ENCODE data around the gene MAP2K5. TPM values are rescaled to one million over a fixed set of nuclear protein-coding genes. Genes with fewer than 3 reads are reported as not detected.

The MAP2K5 gene
- total and polyA plus RNA-seq, 7 donors: 9.8 to 24.0 (median 16.5) TPM

- Histone ChIP-seq H3K4me1 (no peaks in the 10 kb centered on the region), H3K27ac (no peak overlapping the region), H3K36me3 (ENCODE audit: insufficient read depth in 1 of 2, low read depth in 1 of 2) (peaks cover 0 to 7% of the 10 kb centered on the region in 2 donors), H3K4me3 (no peak overlapping the region), H3K27me3 (ENCODE audit: insufficient read depth in 3 of 3, low read length in 2 of 3) (no peaks in the 10 kb centered on the region), H3K9me3 (no peaks in the 10 kb centered on the region)
- intact Hi-C loops (cut with DNase I): no loop called here
- DNase-seq (no peak), ATAC-seq (no peak)
- TF ChIP-seq CTCF (IDR thresholded peaks at IDR 0.05): no peak
- WGBS, 3 donors: 64 to 76% (median 69%) methylated on average over 7 of the region's 7 CpGs
Observed at GRCh38 chr15:67782691-67782991, 240.1 kb downstream of the MAP2K5 start.

- Histone ChIP-seq H3K9me3 (no peaks in the 10 kb centered on the region), H3K36me3 (ENCODE audit: insufficient read depth in 1 of 2, low read depth in 1 of 2) (peaks cover 0 to 7% of the 10 kb centered on the region in 2 donors), H3K4me1 (no peaks in the 10 kb centered on the region), H3K27me3 (ENCODE audit: insufficient read depth in 3 of 3, low read length in 2 of 3) (no peaks in the 10 kb centered on the region), H3K27ac (no peak overlapping the region), H3K4me3 (no peak overlapping the region)
- DNase-seq (no peak), ATAC-seq (no peak)
- WGBS, 3 donors: 87 to 91% (median 88%) methylated on average over 7 of the region's 7 CpGs
- intact Hi-C loops (cut with DNase I): no loop called here
- TF ChIP-seq CTCF (IDR thresholded peaks at IDR 0.05): no peak
Observed at GRCh38 chr15:67783303-67783702, 240.8 kb downstream of the MAP2K5 start.

GRCh38 chr15:67784090-67784781, 241.7 kb downstream of the MAP2K5 start:
- H3K27me3 ChIP-seq (ENCODE audit: insufficient read depth in 3 of 3, low read length in 2 of 3): no peaks in the 10 kb centered on the region
- no peak overlapping the region for H3K4me3 ChIP-seq
- DNase-seq (no peak), ATAC-seq (no peak)
- no peaks in the 10 kb centered on the region for H3K9me3 ChIP-seq
- intact Hi-C loops (cut with DNase I): no loop called here
- peaks cover 0 to 4% of the 10 kb centered on the region in 2 donors for H3K36me3 ChIP-seq (ENCODE audit: insufficient read depth in 1 of 2, low read depth in 1 of 2)
- TF ChIP-seq CTCF (IDR thresholded peaks at IDR 0.05): no peak
- 71 to 85% (median 74%) methylated on average over 4 of the region's 4 CpGs for WGBS, 3 donors
- H3K4me1 ChIP-seq: no peaks in the 10 kb centered on the region
- no peak overlapping the region for H3K27ac ChIP-seq

- 88 to 89% (median 89%) methylated on average over 12 of the region's 12 CpGs for WGBS, 3 donors
- no peaks in the 10 kb centered on the region for H3K36me3 ChIP-seq (ENCODE audit: insufficient read depth in 1 of 2, low read depth in 1 of 2)
- no peak for TF ChIP-seq CTCF (IDR thresholded peaks at IDR 0.05)
- H3K27ac ChIP-seq: no peak overlapping the region
- ATAC-seq (no peak), DNase-seq (no peak)
- H3K4me1 ChIP-seq: no peaks in the 10 kb centered on the region
- no peaks in the 10 kb centered on the region for H3K27me3 ChIP-seq (ENCODE audit: insufficient read depth in 3 of 3, low read length in 2 of 3)
- H3K9me3 ChIP-seq: no peaks in the 10 kb centered on the region
- H3K4me3 ChIP-seq: no peak overlapping the region
- intact Hi-C loops (cut with DNase I): loop anchor here in 1 of 2 donors (1.0 kb wide), 1 partner anchor 16 kb away; no protein-coding TSS in a partner anchor
Observed at GRCh38 chr15:67784856-67785430, 242.4 kb downstream of the MAP2K5 start.

Data from psoas muscle (tissue), 8 donors.